HG03520 (cell line): ENCODE results near the gene COPG2.

Experiments
- ATAC-seq: cut with Tn5 transposase; IDR thresholded peaks from one replicate; pipeline ENCODE4 v1.9.1; 2021; ENCODE audit warnings: mild to moderate bottlenecking, moderate library complexity; ENCODE audit not compliant: unreplicated experiment

Gene COPG2

GRCh38 chr7:130479716-130480400 lies 188.7 kb downstream of the COPG2 start:
- ATAC-seq = no peak

GRCh38 chr7:130478991-130479390 lies 189.6 kb downstream of the COPG2 start:
- no peak for ATAC-seq

- peak; percentile 56 for ATAC-seq
Observed at GRCh38 chr7:130476297-130477150, 192.0 kb downstream of the COPG2 start.

- no peak for ATAC-seq
Observed at GRCh38 chr7:130475776-130476175, 192.8 kb downstream of the COPG2 start.

GRCh38 chr7:130473876-130474275 lies 194.7 kb downstream of the COPG2 start:
- no peak for ATAC-seq

- no peak for ATAC-seq
Observed at GRCh38 chr7:130473289-130473688, 195.3 kb downstream of the COPG2 start.

GRCh38 chr7:130471974-130472373 lies 196.6 kb downstream of the COPG2 start:
- no peak for ATAC-seq

- ATAC-seq = no peak
Observed at GRCh38 chr7:130468612-130469011, 199.9 kb downstream of the COPG2 start.

- no peak for ATAC-seq
Observed at GRCh38 chr7:130463553-130464434, 204.8 kb downstream of the COPG2 start.

- no peak for ATAC-seq
Observed at GRCh38 chr7:130461272-130461671, 207.3 kb downstream of the COPG2 start.

- ATAC-seq = no peak
Observed at GRCh38 chr7:130458257-130458656, 210.3 kb downstream of the COPG2 start.
